ENCODE data around the gene SERTAD2. TPM values are rescaled to one million over a fixed set of nuclear protein-coding genes. Genes with fewer than 3 reads are reported as not detected.

The SERTAD2 gene
- total RNA-seq, 4 donors from 2014 or later = 5.4 to 22.1 (median 13.2) TPM

DNA sequence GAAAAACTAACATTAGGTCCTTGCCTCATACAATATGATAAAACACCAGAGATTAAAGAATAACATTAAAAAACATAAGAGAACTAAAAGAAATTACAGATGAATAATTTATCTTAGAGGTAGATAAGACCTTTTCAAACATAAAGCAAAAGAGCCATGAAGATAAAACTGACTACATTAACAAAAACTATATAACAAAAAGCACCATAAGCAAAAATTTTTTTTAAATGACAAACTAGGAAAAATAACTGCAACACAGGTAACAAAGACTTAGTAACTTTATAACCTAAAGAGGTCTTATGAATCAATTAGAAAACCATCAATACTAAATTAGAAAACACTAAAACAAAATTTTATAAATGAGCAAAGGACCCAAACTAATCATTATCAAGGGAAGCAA is 16.3 kb upstream of the SERTAD2 start:
- Histone ChIP-seq H3K36me3 (no peaks in the 10 kb centered on the region), H3K27ac (no peak overlapping the region), H3K4me3 (no peak overlapping the region), H3K27me3 (no peaks in the 10 kb centered on the region), H3K4me1 (peaks cover 0 to 15% (median 0%) of the 10 kb centered on the region in 4 donors), H3K9me3 (no peaks in the 10 kb centered on the region)
- in situ Hi-C loops (cut with MboI; ENCODE audit: low pct_ligation_motif_present in 1 of 4, low pct_unique_long_range_greater_than_20kb in 1 of 4, low sequenced_read_pairs in 3 of 4) = no loop called here
- no peak for DNase-seq
- TF ChIP-seq, protein P1, sequence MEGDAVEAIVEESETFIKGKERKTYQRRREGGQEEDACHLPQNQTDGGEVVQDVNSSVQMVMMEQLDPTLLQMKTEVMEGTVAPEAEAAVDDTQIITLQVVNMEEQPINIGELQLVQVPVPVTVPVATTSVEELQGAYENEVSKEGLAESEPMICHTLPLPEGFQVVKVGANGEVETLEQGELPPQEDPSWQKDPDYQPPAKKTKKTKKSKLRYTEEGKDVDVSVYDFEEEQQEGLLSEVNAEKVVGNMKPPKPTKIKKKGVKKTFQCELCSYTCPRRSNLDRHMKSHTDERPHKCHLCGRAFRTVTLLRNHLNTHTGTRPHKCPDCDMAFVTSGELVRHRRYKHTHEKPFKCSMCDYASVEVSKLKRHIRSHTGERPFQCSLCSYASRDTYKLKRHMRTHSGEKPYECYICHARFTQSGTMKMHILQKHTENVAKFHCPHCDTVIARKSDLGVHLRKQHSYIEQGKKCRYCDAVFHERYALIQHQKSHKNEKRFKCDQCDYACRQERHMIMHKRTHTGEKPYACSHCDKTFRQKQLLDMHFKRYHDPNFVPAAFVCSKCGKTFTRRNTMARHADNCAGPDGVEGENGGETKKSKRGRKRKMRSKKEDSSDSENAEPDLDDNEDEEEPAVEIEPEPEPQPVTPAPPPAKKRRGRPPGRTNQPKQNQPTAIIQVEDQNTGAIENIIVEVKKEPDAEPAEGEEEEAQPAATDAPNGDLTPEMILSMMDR (IDR thresholded peaks at IDR 0.05) = no peak
- TF ChIP-seq POLR2AphosphoS5 (IDR thresholded peaks at IDR 0.05) (no peak), POLR2A (IDR thresholded peaks at IDR 0.05) (no peak), EP300 (IDR thresholded peaks at IDR 0.05; ENCODE audit: low read depth) (no peak)
- intact Hi-C loops (cut with DNase I; ENCODE audit: low total_unique reads) = loop anchor here (10.0 kb wide), 1 partner anchor 55 kb away; no protein-coding TSS in a partner anchor

GRCh38 chr2:64669288-64669687 is 15.6 kb upstream of the SERTAD2 start:
- TF ChIP-seq EP300 (IDR thresholded peaks at IDR 0.05; ENCODE audit: low read depth) (no peak), POLR2A (IDR thresholded peaks at IDR 0.05) (no peak), POLR2AphosphoS5 (IDR thresholded peaks at IDR 0.05) (no peak)
- TF ChIP-seq, protein P1 (IDR thresholded peaks at IDR 0.05) = no peak
- intact Hi-C loops (cut with DNase I; ENCODE audit: low total_unique reads) = no loop called here
- Histone ChIP-seq H3K27ac (no peak overlapping the region), H3K36me3 (no peaks in the 10 kb centered on the region), H3K4me3 (no peak overlapping the region), H3K4me1 (peaks cover 0 to 9% (median 0%) of the 10 kb centered on the region in 4 donors), H3K9me3 (no peaks in the 10 kb centered on the region), H3K27me3 (no peaks in the 10 kb centered on the region)
- 97 to 100% methylated on average over 2 of the region's 2 CpGs for WGBS, 2 donors (ENCODE audit: low coverage in 1 of 2)
- DNase-seq = no peak
- in situ Hi-C loops (cut with MboI; ENCODE audit: low pct_ligation_motif_present in 1 of 4, low pct_unique_long_range_greater_than_20kb in 1 of 4, low sequenced_read_pairs in 3 of 4) = no loop called here

- intact Hi-C loops (cut with DNase I; ENCODE audit: low total_unique reads) (no loop called here), in situ Hi-C loops (cut with MboI; ENCODE audit: low pct_ligation_motif_present in 1 of 4, low pct_unique_long_range_greater_than_20kb in 1 of 4, low sequenced_read_pairs in 3 of 4) (no loop called here)
- no peak overlapping the region for H3K4me3 ChIP-seq
Measured at GRCh38 chr2:64668542-64668941, 14.8 kb upstream of the SERTAD2 start.

GRCh38 chr2:64667535-64667934 is 13.8 kb upstream of the SERTAD2 start:
- Histone ChIP-seq H3K4me3 (no peak overlapping the region), H3K27ac (peak overlapping the region in 2 of 4 donors; percentile 24 to 27), H3K4me1 (peaks cover 0 to 5% (median 0%) of the 10 kb centered on the region in 4 donors), H3K9me3 (no peaks in the 10 kb centered on the region), H3K36me3 (no peaks in the 10 kb centered on the region), H3K27me3 (no peaks in the 10 kb centered on the region)
- WGBS, 2 donors (ENCODE audit: low coverage in 1 of 2) = 98% methylated on average over 1 of the region's 1 CpG; no CpG with 5 or more reads in 1 of the 2 donors
- intact Hi-C loops (cut with DNase I; ENCODE audit: low total_unique reads) (no loop called here), in situ Hi-C loops (cut with MboI; ENCODE audit: low pct_ligation_motif_present in 1 of 4, low pct_unique_long_range_greater_than_20kb in 1 of 4, low sequenced_read_pairs in 3 of 4) (no loop called here)
- TF ChIP-seq, protein P1 (IDR thresholded peaks at IDR 0.05) = no peak
- TF ChIP-seq POLR2A (IDR thresholded peaks at IDR 0.05) (no peak), POLR2AphosphoS5 (IDR thresholded peaks at IDR 0.05) (no peak), EP300 (IDR thresholded peaks at IDR 0.05; ENCODE audit: low read depth) (no peak)
- DNase-seq = no peak

More at GRCh38 chr2:64668542-64668941, 14.8 kb upstream of the SERTAD2 start:
- no peaks in the 10 kb centered on the region for H3K27me3 ChIP-seq
- H3K27ac ChIP-seq = no peak overlapping the region
- H3K36me3 ChIP-seq = no peaks in the 10 kb centered on the region
- no peaks in the 10 kb centered on the region for H3K9me3 ChIP-seq
- H3K4me1 ChIP-seq = peaks cover 0 to 9% (median 0%) of the 10 kb centered on the region in 4 donors
- WGBS, 2 donors (ENCODE audit: low coverage in 1 of 2) = 82 to 86% methylated on average over 3 of the region's 3 CpGs
- TF ChIP-seq POLR2A (IDR thresholded peaks at IDR 0.05) (no peak), EP300 (IDR thresholded peaks at IDR 0.05; ENCODE audit: low read depth) (no peak), POLR2AphosphoS5 (IDR thresholded peaks at IDR 0.05) (no peak)
- TF ChIP-seq, protein P1 (IDR thresholded peaks at IDR 0.05) = no peak
- no peak for DNase-seq

Measured in transverse colon (tissue), 4 donors.